ENCODE results near the gene PTPRG. TPM values are rescaled to one million over a fixed set of nuclear protein-coding genes. Genes with fewer than 3 reads are reported as not detected.

The PTPRG gene
- total RNA-seq, 4 donors from 2014 or later = 51.9 to 56.8 (median 54.4) TPM

DNA sequence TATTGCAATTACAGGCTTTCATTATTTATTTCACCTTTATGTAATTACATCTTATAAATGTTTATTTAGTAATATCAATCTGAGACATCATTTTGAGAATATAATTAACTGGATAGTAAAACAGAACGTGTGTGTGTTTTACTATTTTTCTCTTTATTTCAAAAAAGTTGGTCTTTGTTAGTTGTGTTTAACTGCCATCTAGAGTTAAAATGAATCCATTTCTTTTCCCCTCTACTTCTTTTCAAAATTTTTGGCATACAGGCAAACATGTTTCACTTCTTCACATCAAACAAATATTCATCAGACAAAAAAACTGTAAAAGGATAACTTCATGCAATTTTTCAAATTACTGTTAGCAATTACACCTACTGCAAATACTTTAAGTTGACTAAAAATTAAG lies 750.8 kb downstream of the PTPRG start:
- no peak overlapping the region for H3K4me3 ChIP-seq
- TF ChIP-seq POLR2AphosphoS5 (IDR thresholded peaks at IDR 0.05) (no peak), EP300 (IDR thresholded peaks at IDR 0.05) (no peak), POLR2A (IDR thresholded peaks at IDR 0.05; ENCODE audit: low read depth) (no peak)
- TF ChIP-seq, protein P1, sequence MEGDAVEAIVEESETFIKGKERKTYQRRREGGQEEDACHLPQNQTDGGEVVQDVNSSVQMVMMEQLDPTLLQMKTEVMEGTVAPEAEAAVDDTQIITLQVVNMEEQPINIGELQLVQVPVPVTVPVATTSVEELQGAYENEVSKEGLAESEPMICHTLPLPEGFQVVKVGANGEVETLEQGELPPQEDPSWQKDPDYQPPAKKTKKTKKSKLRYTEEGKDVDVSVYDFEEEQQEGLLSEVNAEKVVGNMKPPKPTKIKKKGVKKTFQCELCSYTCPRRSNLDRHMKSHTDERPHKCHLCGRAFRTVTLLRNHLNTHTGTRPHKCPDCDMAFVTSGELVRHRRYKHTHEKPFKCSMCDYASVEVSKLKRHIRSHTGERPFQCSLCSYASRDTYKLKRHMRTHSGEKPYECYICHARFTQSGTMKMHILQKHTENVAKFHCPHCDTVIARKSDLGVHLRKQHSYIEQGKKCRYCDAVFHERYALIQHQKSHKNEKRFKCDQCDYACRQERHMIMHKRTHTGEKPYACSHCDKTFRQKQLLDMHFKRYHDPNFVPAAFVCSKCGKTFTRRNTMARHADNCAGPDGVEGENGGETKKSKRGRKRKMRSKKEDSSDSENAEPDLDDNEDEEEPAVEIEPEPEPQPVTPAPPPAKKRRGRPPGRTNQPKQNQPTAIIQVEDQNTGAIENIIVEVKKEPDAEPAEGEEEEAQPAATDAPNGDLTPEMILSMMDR (IDR thresholded peaks at IDR 0.05) = no peak
- intact Hi-C loops (cut with DNase I) = no loop called here
- no peaks in the 10 kb centered on the region for H3K36me3 ChIP-seq
- no peaks in the 10 kb centered on the region for H3K9me3 ChIP-seq
- H3K27me3 ChIP-seq = no peaks in the 10 kb centered on the region
- DNase-seq (ENCODE audit: extremely low spot score) = no peak
- H3K4me1 ChIP-seq = no peaks in the 10 kb centered on the region
- 39% methylated on average over 1 of the region's 1 CpG for WGBS
- no peak overlapping the region for H3K27ac ChIP-seq (replicated peaks in 1 of 4)

DNA sequence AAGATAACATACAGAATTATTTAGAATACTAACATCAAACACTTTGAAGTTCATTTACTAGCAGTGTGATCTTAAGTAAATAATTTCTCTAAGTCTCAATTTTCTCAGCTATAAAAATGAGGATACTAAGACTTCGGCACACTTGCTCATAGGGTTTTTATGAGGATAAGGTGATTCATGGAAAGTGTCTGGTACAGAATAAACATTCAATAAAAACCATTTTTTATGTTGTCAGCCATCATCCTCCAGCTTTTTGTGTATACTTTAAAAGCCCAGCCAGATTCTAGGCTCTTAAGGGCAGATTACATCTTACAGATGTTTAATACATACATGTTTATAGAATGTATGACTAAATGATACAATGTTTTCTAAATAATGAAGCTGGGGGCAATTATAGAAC lies 755.2 kb downstream of the PTPRG start:
- WGBS = 54% methylated on average over 1 of the region's 1 CpG

DNA sequence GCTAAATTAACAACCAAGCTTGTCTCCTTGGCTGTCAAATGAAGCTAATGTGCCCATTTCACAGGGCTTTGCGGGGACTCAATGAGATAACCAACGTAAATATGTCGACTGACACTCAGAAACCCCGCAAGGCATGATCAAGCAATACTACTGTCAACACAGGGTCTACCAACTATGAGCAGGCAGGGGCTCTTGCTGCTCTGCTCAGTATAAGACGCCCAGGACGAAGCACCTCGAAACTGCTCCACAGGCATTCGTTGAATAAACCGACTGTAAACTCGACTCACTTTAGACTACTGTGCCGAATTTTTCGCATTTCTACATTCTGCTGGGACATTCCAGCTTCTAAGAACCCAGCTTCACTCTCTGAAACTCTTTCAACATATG lies 757.0 kb downstream of the PTPRG start:
- Histone ChIP-seq H3K27me3 (no peaks in the 10 kb centered on the region), H3K4me1 (peaks cover 8 to 16% (median 11%) of the 10 kb centered on the region in 4 donors), H3K9me3 (no peaks in the 10 kb centered on the region), H3K27ac (replicated peaks in 1 of 4) (peak overlapping the region; percentile 49 to 81 (median 70)), H3K4me3 (peak overlapping the region; percentile 60 to 67 (median 62)), H3K36me3 (peaks cover 0 to 17% (median 4%) of the 10 kb centered on the region in 4 donors)
- intact Hi-C loops (cut with DNase I) = no loop called here
- no peak for TF ChIP-seq POLR2A (IDR thresholded peaks at IDR 0.05; ENCODE audit: low read depth)
- no peak for TF ChIP-seq POLR2AphosphoS5 (IDR thresholded peaks at IDR 0.05)
- TF ChIP-seq EP300 (IDR thresholded peaks at IDR 0.05) = no peak
- TF ChIP-seq, protein P1 (IDR thresholded peaks at IDR 0.05) = no peak
- whole genome bisulfite sequencing = 38% methylated on average over 12 of the region's 12 CpGs
- no peak for DNase-seq (ENCODE audit: extremely low spot score)

More for the DNA sequence above, 755.2 kb downstream of the PTPRG start:
- no peaks in the 10 kb centered on the region for H3K9me3 ChIP-seq
- H3K36me3 ChIP-seq = no peaks in the 10 kb centered on the region
- H3K27me3 ChIP-seq = no peaks in the 10 kb centered on the region
- no peak for DNase-seq (ENCODE audit: extremely low spot score)
- no peak for TF ChIP-seq POLR2A (IDR thresholded peaks at IDR 0.05; ENCODE audit: low read depth)
- TF ChIP-seq, protein P1 (IDR thresholded peaks at IDR 0.05) = no peak
- no peak for TF ChIP-seq POLR2AphosphoS5 (IDR thresholded peaks at IDR 0.05)
- TF ChIP-seq EP300 (IDR thresholded peaks at IDR 0.05) = no peak
- H3K27ac ChIP-seq (replicated peaks in 1 of 4) = no peak overlapping the region
- intact Hi-C loops (cut with DNase I) = no loop called here
- H3K4me3 ChIP-seq = no peak overlapping the region
- H3K4me1 ChIP-seq = peaks cover 8 to 16% (median 11%) of the 10 kb centered on the region in 4 donors

DNA sequence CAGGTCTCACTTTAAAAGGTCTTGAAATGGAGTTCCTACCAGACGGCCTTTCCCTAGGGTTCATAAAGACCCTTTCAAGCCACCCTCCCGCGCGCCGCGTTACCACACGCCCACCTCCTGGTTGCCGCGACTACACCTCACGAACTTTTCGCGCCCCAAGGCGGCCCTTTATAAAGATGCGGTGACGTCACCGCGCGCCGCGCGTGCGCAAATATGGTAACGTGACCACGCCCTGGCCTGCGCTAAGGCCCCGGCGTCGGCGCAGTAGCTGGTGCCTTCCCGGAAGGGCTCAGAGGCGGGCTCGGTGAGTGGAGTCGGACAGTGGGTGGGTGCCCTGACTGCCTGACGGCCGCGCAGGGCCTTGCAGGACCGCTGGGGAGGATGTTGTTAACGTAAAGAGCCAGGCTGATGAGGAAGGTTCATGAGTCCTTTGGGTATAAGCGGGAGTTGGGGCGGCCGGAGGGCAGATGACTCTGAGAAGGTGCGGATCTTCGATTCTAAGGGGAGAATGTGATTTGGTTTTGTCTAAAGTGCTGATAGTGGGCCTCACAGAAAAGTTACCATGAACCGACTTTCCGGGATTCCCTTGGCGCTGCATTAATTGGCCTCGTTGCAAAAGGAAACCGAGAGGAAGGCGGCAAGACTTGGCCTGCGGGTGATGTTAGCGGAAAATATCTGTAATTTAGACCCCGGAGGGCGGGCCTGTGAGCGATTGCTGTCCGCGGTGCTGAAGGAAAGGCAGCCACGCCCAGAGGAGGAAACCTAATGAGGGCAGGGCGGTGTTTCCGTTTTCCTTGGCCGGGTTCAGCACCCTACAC lies 757.6 kb downstream of the PTPRG start:
- peaks cover 8 to 16% (median 11%) of the 10 kb centered on the region in 4 donors for H3K4me1 ChIP-seq
- intact Hi-C loops (cut with DNase I) = no loop called here
- H3K27ac ChIP-seq (replicated peaks in 1 of 4) = peak overlapping the region; percentile 49 to 81 (median 70)
- no peaks in the 10 kb centered on the region for H3K27me3 ChIP-seq
- TF ChIP-seq EP300 (IDR thresholded peaks at IDR 0.05) (no peak), POLR2AphosphoS5 (IDR thresholded peaks at IDR 0.05) (peak; percentile 69 to 78)
- TF ChIP-seq, protein P1 (IDR thresholded peaks at IDR 0.05) = no peak
- H3K4me3 ChIP-seq = peak overlapping the region; percentile 60 to 67 (median 62)
- DNase-seq (ENCODE audit: extremely low spot score) = peak; percentile 95
- peaks cover 0 to 23% (median 4%) of the 10 kb centered on the region in 4 donors for H3K36me3 ChIP-seq
- no peaks in the 10 kb centered on the region for H3K9me3 ChIP-seq
- 5% methylated on average over 54 of the region's 60 CpGs for WGBS

Data from esophagus muscularis mucosa (tissue), 4 donors.